Panc1 (cell line): ENCODE measurements around the gene INSIG2. TPM values are rescaled to one million over a fixed set of nuclear protein-coding genes. Genes with fewer than 3 reads are reported as not detected.

Source experiments
- ATAC-seq: fragments of 200-7000 bp; cut with Tn5 transposase; 2 replicates; pipeline ENCODE4 v1.9.1; 2020; ENCODE audit warnings: mild to moderate bottlenecking, moderate library complexity
- BruUV-seq: library from RNA; stranded (reverse); fragments of 400-500 nt; replicated peaks from 2 replicates; lab custom pipeline; 2021; lab: Mats Ljungman, UMichigan
- CTCF ChIA-PET: fragments of 300-600 bp; sonication (Branson Sonifier 250); formaldehyde crosslinking; loops from one replicate; lab custom pipeline; 2022; ENCODE audit warnings: antibody characterized with exemption; lab: Charles Lee
- POLR2A ChIA-PET: fragments of 300-600 bp; sonication (Branson Sonifier 250); formaldehyde crosslinking; loops from one replicate; lab custom pipeline; 2022; ENCODE audit warnings: antibody characterized with exemption; lab: Charles Lee
- DNase-seq: peaks from one replicate; pipeline ENCODE4 v3.0.0-alpha.2; 2010; ENCODE audit warnings: low read depth, low spot score
- H3K27ac ChIP-seq: 2 replicates; pipeline ENCODE4 v1.5.1; 2011; ENCODE audit warnings: mild to moderate bottlenecking, low read length, inconsistent platforms
- H3K27me3 ChIP-seq: fragments of 200-500 bp; sonication (Bioruptor generic); 2 replicates; pipeline ENCODE4 v1.6.0; 2014; ENCODE audit warnings: low read length, inconsistent platforms; ENCODE audit not compliant: control insufficient read depth, insufficient read depth
- H3K36me3 ChIP-seq: fragments of 200-500 bp; sonication (Bioruptor generic); 2 replicates; pipeline ENCODE4 v1.5.1; 2014; ENCODE audit warnings: inconsistent platforms, mild to moderate bottlenecking, low read length, moderate library complexity; ENCODE audit not compliant: control insufficient read depth, insufficient read depth
- H3K4me1 ChIP-seq: 2 replicates; pipeline ENCODE4 v1.5.1; 2011; ENCODE audit warnings: inconsistent platforms, mild to moderate bottlenecking, low read length, moderate library complexity; ENCODE audit not compliant: control insufficient read depth, insufficient read depth
- H3K4me3 ChIP-seq, 2 experiments: 2 replicates each; pipeline ENCODE4 v1.5.1; 2011 to 2012; ENCODE audit warnings: low read depth in 2 of 2, low read length in 2 of 2, mild to moderate bottlenecking in 2 of 2, inconsistent platforms in 1 of 2, moderate library complexity in 1 of 2
- H3K9me3 ChIP-seq: fragments of 200-500 bp; sonication (Bioruptor generic); 2 replicates; pipeline ENCODE4 v1.5.1; 2014; ENCODE audit warnings: low read depth, mild to moderate bottlenecking, inconsistent platforms, low read length, moderate library complexity; ENCODE audit not compliant: control insufficient read depth, insufficient read depth
- CTCF ChIP-seq: fragments of 450-650 bp; IDR thresholded peaks from 2 replicates; pipeline ENCODE4 v1.5.1; 2017; ENCODE audit warnings: mild to moderate bottlenecking
- POLR2AphosphoS5 ChIP-seq: IDR thresholded peaks from 2 replicates; pipeline ENCODE4 v1.6.1; 2012; ENCODE audit warnings: mild to moderate bottlenecking, low read depth, low read length, moderate library complexity
- REST ChIP-seq, 2 experiments: IDR thresholded peaks; 2 replicates each; pipeline ENCODE4 v1.6.1; 2011 to 2012; ENCODE audit warnings: low read depth in 2 of 2, control low read depth in 1 of 2, low read length in 1 of 2, mild to moderate bottlenecking in 1 of 2, moderate library complexity in 1 of 2; ENCODE audit not compliant: insufficient read depth in 1 of 2
- SIN3A ChIP-seq: IDR thresholded peaks from 2 replicates; pipeline ENCODE4 v1.6.1; 2012; ENCODE audit warnings: low read depth, mild to moderate bottlenecking, low read length, moderate library complexity, borderline replicate concordance; ENCODE audit not compliant: insufficient read depth
- TCF7L2 ChIP-seq: IDR thresholded peaks from 2 replicates; pipeline ENCODE4 v1.6.1; 2011; ENCODE audit warnings: mild to moderate bottlenecking, low read depth, low read length, inconsistent platforms
- in situ Hi-C: cut with HindIII; loops from 2 replicates; pipeline ENCODE4 v1.10.0; 2016; ENCODE audit warnings: low sequenced_read_pairs, low pct_unique_long_range_greater_than_20kb
- intact Hi-C: fragments of 100-400 bp; cut with micrococcal nuclease; formaldehyde crosslinking; loops from one replicate; pipeline ENCODE4 v1.10.0; 2022; ENCODE audit not compliant: unreplicated experiment
- total RNA-seq: library from RNA; stranded (reverse); gene quantifications from one replicate; pipeline ENCODE4 v1.2.1, GENCODE V29; 2021; ENCODE audit not compliant: unreplicated experiment

Gene INSIG2
- total RNA-seq, 1 experiment from 2014 or later: 9.9 TPM

GRCh38 chr2:118097657-118098056 is 9.4 kb downstream of the INSIG2 start:
- no peak overlapping the region for H3K4me3 ChIP-seq
- ATAC-seq (no peak), DNase-seq (no peak)
- H3K36me3 ChIP-seq: no peaks in the 10 kb centered on the region
- TF ChIP-seq POLR2AphosphoS5 (no peak), SIN3A (no peak), REST (IDR thresholded peaks at IDR 0.05; ENCODE audit: insufficient read depth in 1 of 2, low read depth in 2 of 2, low read length in 1 of 2) (no peak), TCF7L2 (no peak), CTCF (no peak)
- in situ Hi-C loops (no loop called here), intact Hi-C loops (no loop called here)
- H3K9me3 ChIP-seq: no peaks in the 10 kb centered on the region
- ChIA-PET CTCF (no interaction called here), POLR2A (no interaction called here)
- H3K4me1 ChIP-seq: no peaks in the 10 kb centered on the region
- H3K27me3 ChIP-seq: no peaks in the 10 kb centered on the region
- no peak overlapping the region; the same call in 1 of the 2 replicates for H3K27ac ChIP-seq
- no TSS peak for BruUV-seq

GRCh38 chr2:118098307-118099030 is 10.2 kb downstream of the INSIG2 start:
- H3K4me3 ChIP-seq: no peak overlapping the region
- DNase-seq: no peak
- no peaks in the 10 kb centered on the region for H3K27me3 ChIP-seq
- ChIA-PET POLR2A (no interaction called here), CTCF (no interaction called here)
- no peak for TF ChIP-seq SIN3A
- no peak for TF ChIP-seq POLR2AphosphoS5
- no peak for TF ChIP-seq CTCF
- no peak for TF ChIP-seq TCF7L2
- TF ChIP-seq REST (IDR thresholded peaks at IDR 0.05; ENCODE audit: insufficient read depth in 1 of 2, low read depth in 2 of 2, low read length in 1 of 2): no peak
- no TSS peak for BruUV-seq
- no peaks in the 10 kb centered on the region for H3K9me3 ChIP-seq
- intact Hi-C loops: no loop called here
- no peaks in the 10 kb centered on the region for H3K4me1 ChIP-seq
- ATAC-seq: no peak
- H3K27ac ChIP-seq: no peak overlapping the region; the same call in 1 of the 2 replicates
- in situ Hi-C loops: no loop called here
- H3K36me3 ChIP-seq: peaks cover 3% of the 10 kb centered on the region; the same call in 1 of the 2 replicates
